Measurements from ENCODE around the gene SCARF2.
"Not testable (repeated sequence)": the region's sequence is repeated elsewhere in the genome, so short reads cannot be mapped to it uniquely, and the experiment has no call there.

Gene SCARF2, protein sequence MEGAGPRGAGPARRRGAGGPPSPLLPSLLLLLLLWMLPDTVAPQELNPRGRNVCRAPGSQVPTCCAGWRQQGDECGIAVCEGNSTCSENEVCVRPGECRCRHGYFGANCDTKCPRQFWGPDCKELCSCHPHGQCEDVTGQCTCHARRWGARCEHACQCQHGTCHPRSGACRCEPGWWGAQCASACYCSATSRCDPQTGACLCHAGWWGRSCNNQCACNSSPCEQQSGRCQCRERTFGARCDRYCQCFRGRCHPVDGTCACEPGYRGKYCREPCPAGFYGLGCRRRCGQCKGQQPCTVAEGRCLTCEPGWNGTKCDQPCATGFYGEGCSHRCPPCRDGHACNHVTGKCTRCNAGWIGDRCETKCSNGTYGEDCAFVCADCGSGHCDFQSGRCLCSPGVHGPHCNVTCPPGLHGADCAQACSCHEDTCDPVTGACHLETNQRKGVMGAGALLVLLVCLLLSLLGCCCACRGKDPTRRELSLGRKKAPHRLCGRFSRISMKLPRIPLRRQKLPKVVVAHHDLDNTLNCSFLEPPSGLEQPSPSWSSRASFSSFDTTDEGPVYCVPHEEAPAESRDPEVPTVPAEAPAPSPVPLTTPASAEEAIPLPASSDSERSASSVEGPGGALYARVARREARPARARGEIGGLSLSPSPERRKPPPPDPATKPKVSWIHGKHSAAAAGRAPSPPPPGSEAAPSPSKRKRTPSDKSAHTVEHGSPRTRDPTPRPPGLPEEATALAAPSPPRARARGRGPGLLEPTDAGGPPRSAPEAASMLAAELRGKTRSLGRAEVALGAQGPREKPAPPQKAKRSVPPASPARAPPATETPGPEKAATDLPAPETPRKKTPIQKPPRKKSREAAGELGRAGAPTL

DNA sequence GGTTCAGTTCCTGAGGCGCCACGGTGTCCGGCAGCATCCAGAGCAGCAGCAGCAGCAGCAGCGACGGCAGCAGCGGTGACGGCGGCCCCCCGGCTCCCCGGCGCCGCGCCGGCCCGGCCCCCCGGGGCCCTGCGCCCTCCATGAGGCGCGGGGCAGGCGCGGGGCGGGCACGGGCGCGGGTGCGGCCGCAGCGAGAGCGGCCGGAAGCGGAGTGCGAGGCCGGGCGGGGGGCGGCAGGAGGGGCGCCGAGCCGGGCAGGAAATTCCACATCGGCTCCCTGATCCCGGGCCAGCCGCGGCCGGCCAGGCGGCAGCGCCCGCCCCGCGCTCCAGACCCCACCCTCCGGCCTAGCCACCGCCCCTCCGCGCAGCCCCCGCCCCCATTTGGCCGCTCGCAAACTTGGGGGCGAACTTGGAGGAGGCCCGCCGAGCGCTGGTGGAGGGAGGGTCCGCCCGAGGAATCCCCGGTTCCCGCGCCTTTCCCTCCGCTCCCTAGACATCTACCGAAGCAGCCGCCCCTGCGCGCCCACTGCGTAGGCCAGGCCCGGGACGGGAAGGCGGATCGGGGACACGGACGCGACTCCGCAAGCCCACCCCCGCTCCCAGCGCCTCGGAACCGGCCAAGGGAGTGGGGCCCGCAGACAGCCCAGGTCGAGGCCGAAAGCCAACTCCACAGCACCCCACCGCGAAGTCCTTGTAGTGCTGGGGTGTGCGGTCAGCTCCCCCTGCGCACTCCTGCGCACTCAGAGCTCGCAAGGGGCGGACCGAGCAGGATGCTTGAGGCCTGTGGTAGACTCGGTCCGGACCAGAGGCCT lies at the start of gene SCARF2:
Gene SCARF2 (minus strand): TSS at position 213 of the 814 bp plus-strand sequence. CDS start 71 bp downstream, at position 142.
- peak; percentile 64 for DNase-seq

DNA sequence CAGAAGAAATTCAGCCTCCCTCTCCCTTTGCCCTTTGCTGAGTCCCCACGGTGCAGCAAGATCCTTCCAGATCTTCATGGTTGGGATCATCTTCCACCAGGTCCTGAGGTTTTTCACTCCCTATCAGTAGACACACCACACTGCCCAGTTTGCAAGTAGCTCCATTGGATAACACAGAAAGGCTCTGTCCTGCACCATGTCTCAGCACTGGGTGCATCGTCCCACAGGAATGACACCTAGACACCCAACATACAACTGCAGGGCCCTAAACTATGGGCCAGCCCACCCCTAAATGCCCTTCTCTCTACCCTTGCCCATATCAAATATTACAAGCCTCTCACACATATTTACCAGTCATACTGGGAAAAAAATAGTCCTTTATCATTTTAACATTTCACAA lies 48.6 kb upstream of the SCARF2 start:
- no peak for DNase-seq

- DNase-seq = no peak
Observed at GRCh38 chr22:20484948-20485683, 47.5 kb upstream of the SCARF2 start.

GRCh38 chr22:20483771-20484170 lies 46.1 kb upstream of the SCARF2 start:
- no peak for DNase-seq

GRCh38 chr22:20483143-20483506 lies 45.5 kb upstream of the SCARF2 start:
- not testable (repeated sequence) for DNase-seq

DNA sequence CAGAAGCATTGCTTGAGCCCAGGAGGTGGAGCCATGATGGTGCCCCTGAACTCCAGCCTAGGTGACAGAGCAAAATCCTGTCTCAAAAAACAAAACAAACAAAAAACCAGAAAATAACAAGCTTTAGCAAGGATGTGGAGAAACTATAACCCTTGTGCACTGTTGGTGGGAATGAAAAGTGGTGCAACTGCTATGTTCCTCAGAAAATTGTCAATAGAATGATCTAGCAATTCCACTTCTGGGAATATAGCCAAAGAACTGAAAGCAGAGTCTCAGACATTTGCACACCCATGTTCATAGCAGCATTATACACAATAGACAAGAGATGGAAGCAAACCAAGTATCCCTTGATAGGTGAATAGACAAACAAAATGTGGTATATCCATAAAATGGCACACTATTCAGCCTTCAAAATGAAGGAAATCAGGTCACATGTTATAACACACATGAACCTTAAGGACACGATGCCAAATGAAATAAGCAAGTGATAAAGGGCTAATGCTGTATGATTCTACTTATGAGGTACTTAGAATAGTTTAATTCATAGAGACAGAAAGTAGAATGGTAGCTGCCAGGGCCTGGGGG lies 42.1 kb upstream of the SCARF2 start:
- DNase-seq = no peak

DNA sequence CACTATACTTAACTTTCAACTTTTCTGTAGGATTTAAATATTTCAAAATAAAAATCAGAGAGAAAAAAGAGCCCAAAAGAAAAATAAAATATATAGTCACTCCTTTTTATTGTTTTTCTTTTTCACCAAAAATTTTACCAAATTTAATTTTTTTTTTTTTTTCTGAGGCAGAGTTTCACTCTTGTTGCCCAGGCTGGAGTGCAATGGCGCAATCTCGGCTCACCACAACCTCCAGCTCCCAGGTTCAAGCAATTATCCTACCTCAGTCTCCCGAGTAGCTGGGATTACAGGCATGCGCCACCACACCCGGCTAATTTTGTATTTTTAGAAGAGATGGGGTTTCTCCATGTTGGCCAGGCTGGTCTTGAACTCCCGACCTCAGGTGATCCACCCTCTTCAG lies 40.4 kb upstream of the SCARF2 start:
- DNase-seq = not testable (repeated sequence)

DNA sequence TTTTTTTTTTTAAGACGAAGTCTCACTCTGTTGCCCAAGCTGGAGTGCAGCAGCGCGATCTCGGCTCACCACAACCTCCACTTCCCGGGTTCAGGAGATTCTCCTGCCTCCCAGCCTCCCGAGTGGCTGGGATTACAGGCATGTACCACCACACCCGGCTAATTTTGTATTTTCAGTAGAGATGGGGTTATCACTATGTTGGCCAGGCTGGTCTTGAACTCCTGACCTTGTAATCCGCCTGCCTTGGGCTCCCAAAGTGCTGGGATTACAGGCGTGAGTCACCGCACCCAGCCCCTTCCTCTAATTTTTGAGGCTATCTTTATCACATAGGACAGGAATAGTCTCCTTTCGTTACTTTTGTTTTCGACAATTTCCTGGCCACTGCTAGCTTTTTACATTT lies 37.9 kb upstream of the SCARF2 start:
- not testable (repeated sequence) for DNase-seq

GRCh38 chr22:20475115-20475436 lies 37.5 kb upstream of the SCARF2 start:
- DNase-seq = no peak

DNA sequence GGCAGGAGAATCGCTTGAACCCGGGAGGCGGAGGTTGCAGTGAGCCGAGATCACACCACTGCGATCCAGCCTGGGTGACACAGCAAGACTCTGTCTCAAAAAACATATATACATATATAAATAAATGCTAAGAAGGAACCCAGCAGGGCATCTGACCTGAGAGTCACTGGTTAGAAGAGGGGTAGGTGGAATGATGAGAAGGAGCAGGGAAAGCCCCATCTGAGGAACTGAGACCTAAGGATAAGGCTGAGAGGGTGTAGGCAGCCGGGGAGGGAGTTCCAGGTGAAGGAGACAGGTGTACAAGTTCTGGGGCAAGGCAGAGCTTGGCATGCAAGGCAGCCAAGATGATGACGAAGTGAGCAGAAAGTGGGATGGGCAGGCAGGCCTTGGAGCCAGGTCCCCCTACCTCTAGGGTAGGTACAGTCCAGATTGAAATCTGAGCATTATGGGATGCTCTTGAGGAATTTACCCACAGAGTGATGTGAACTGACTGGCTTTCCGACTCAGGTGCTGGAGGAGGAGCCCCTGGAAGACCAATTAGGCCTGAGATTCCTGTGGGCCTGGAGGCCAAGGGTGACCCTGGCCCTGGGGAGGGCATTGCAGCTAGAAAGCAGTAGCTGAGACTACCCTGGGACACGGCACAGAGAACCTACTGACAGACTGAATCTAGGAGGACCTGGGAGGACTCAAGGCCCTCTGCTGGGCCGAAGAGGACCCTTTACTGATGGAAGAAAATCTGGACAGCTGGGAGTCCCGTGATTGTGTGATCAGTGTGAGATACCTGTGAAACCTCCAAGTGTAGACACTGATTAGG lies 35.2 kb upstream of the SCARF2 start:
- no peak for DNase-seq

GRCh38 chr22:20471126-20471833 lies 33.7 kb upstream of the SCARF2 start:
- DNase-seq = no peak

DNA sequence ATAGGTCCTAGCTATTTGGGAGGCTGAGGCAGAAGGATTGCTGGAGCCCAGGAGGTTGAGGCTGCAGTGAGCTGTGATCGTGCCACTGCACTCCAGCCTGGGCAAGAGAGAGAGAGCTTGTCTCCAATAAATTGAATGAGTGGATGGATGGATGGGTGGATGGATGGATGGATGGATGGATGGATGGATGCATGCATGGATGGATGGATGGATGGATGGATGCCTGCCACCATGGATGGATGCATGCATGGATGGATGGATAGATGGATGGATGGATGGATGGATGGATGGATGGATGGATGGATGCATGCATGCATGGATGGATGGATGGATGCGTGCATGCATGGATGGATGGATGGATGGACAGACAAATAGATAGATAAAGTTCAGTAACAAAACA lies 32.9 kb upstream of the SCARF2 start:
- not testable (repeated sequence) for DNase-seq

- no peak for DNase-seq
Observed at GRCh38 chr22:20469110-20469868, 31.7 kb upstream of the SCARF2 start.

GRCh38 chr22:20466659-20467379 lies 29.2 kb upstream of the SCARF2 start:
- DNase-seq = no peak

GRCh38 chr22:20465759-20466077 lies 28.1 kb upstream of the SCARF2 start:
- no peak for DNase-seq

GRCh38 chr22:20464912-20465758 lies 27.5 kb upstream of the SCARF2 start:
- no peak for DNase-seq

DNA sequence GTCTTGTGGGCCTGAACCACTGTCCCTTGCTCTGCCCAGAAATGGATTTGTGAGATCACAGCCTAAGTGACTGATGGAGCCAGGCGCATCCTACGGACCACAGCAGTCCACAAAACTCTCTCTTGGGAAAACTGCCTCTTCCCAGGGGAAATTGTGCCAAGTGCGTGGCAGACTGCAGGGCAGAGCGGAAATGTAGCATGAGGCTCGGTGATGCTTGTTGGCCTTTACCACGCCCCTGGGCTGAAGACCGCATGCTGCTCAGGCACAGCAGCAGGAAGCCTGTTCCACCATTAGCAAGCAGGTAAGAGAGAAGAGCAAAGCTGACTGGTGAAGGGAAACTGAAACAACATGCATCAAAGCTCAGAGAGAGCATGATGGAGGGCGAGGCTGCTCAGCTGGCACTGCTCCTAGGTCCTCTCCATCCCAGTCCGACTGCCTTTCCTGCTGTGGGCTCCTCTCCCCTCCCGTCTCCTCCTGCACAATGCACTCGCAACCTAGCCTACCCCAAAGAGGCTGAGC lies 26.5 kb upstream of the SCARF2 start:
- no peak for DNase-seq
